ENCODE data around the gene CETN1. TPM values are rescaled to one million over a fixed set of nuclear protein-coding genes. Genes with fewer than 3 reads are reported as not detected.

CETN1 gene
- total RNA-seq, 4 donors from 2014 or later = not detected

DNA sequence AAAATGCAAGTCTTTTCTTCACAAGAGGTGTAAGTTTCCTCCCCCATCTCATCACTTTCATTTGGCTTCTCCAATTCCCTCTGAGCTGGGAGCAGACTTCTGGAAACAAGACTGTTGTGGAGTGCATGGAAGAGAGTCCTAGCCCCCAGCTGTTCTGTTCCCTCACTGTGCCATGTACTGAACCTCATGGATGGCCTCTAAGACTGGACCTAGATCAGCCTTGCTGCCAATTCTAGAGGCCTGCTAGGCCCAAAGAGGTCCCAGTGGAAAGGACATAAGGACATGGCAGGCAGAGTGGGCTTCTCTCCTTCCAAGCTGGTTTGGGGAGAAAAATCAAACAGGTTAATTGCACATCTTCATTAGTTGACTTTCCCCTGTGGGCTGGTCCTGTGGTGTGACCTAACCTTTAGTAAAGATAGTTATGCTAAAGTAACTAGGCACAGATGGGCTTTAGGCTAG is 7.3 kb upstream of the CETN1 start:
- no peaks in the 10 kb centered on the region for H3K27me3 ChIP-seq
- no peaks in the 10 kb centered on the region for H3K9me3 ChIP-seq
- no peak overlapping the region for H3K4me3 ChIP-seq
- H3K36me3 ChIP-seq = no peaks in the 10 kb centered on the region
- TF ChIP-seq CTCF (IDR thresholded peaks at IDR 0.05) = no peak
- no peak for TF ChIP-seq POLR2A (IDR thresholded peaks at IDR 0.05)
- H3K4me1 ChIP-seq = no peaks in the 10 kb centered on the region
- no peak overlapping the region for H3K27ac ChIP-seq
- no peak for DNase-seq

DNA sequence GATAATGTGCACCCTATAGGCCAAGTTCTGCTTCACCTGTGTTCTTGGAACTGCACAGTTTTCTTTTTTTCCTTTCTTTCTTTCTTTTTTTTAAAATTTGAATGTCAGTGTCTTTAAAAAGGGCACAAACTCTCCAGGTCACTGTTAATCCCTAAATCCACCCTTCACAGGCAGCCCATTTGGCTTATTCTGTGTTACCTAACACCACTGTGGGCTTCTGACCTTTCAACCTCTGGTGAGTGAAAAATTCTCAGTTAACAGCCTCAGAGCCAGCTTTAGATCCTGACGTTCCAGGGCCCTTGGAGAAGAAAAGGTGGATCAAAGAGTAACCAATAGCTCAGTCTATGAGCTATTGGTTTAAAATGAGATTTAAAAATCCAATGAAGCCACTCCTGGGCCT is 6.8 kb upstream of the CETN1 start:
- no peak overlapping the region for H3K4me3 ChIP-seq
- no peak for DNase-seq
- H3K27ac ChIP-seq = no peak overlapping the region
- H3K36me3 ChIP-seq = no peaks in the 10 kb centered on the region
- no peaks in the 10 kb centered on the region for H3K9me3 ChIP-seq
- no peak for TF ChIP-seq POLR2A (IDR thresholded peaks at IDR 0.05)
- no peaks in the 10 kb centered on the region for H3K4me1 ChIP-seq
- H3K27me3 ChIP-seq = no peaks in the 10 kb centered on the region

GRCh38 chr18:574149-574860 is 5.9 kb upstream of the CETN1 start:
- Histone ChIP-seq H3K27ac (no peak overlapping the region), H3K4me3 (no peak overlapping the region), H3K9me3 (no peaks in the 10 kb centered on the region), H3K36me3 (no peaks in the 10 kb centered on the region), H3K4me1 (no peaks in the 10 kb centered on the region), H3K27me3 (no peaks in the 10 kb centered on the region)
- TF ChIP-seq POLR2A (IDR thresholded peaks at IDR 0.05) (no peak), CTCF (IDR thresholded peaks at IDR 0.05) (no peak)
- DNase-seq = no peak

GRCh38 chr18:574865-575645 is 5.1 kb upstream of the CETN1 start:
- Histone ChIP-seq H3K4me3 (no peak overlapping the region), H3K27ac (no peak overlapping the region), H3K27me3 (no peaks in the 10 kb centered on the region), H3K9me3 (no peaks in the 10 kb centered on the region), H3K36me3 (no peaks in the 10 kb centered on the region), H3K4me1 (no peaks in the 10 kb centered on the region)
- TF ChIP-seq CTCF (IDR thresholded peaks at IDR 0.05) = no peak
- no peak for TF ChIP-seq POLR2A (IDR thresholded peaks at IDR 0.05)
- no peak for DNase-seq

DNA sequence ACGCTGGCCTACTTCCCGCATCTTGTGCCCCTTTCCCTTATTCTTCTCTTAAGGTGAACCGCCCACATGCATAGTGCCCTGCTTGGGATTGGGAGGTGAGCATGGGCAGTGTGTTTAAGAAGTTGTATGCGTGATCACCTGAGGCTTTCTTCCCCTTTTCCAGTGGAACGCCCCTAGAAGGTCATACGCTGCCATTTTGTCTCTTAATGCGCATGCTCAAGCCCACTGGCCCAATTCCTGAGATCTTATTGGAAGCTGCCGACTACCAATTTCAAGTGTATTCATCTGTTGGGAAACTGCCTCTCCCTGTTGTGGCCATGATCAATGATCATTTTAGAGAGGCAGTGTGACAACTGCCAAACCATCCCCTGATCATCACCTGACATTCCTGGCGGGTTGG is 3.3 kb upstream of the CETN1 start:
- H3K4me3 ChIP-seq = no peak overlapping the region
- no peak overlapping the region for H3K27ac ChIP-seq
- H3K9me3 ChIP-seq = no peaks in the 10 kb centered on the region
- DNase-seq = no peak
- TF ChIP-seq POLR2A (IDR thresholded peaks at IDR 0.05) = no peak
- no peak for TF ChIP-seq CTCF (IDR thresholded peaks at IDR 0.05)
- no peaks in the 10 kb centered on the region for H3K27me3 ChIP-seq
- H3K36me3 ChIP-seq = no peaks in the 10 kb centered on the region
- H3K4me1 ChIP-seq = no peaks in the 10 kb centered on the region

DNA sequence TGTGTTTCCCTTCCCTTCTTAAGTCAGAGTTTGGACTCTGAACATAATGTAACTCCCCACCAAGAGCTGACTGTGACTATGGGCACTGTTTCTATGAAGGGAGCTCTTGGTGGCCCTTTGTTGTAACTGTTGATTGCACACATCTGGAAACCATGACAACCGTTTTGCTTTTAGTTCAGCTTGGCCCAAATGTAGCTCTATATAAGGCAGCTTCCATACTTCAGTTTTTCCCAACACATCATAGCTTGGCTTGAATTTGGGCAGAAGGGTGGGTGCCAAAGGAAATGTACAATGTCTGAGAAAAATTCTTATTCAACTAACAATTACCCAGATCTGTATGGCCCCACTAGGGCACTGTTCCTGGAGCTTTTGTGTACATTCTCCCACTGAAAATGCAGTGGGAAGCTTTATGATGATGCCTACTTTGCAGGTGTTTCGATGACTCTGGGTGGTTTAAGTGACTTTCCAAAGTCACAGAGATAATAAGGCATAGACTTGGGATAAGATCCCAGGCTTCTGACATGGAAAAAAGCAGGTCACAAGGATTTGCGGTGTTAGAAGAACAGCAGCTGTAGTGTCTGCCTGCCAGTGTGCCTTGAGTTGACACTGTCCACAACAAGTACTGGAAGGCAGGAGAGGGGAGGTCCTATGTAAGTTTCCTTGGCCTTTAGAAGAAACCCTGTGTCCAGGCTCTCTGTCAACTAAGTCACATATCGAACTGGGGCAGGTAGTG is 2.4 kb upstream of the CETN1 start:
- H3K9me3 ChIP-seq = no peaks in the 10 kb centered on the region
- no peaks in the 10 kb centered on the region for H3K27me3 ChIP-seq
- no peaks in the 10 kb centered on the region for H3K36me3 ChIP-seq
- no peaks in the 10 kb centered on the region for H3K4me1 ChIP-seq
- H3K4me3 ChIP-seq = no peak overlapping the region
- no peak for DNase-seq
- H3K27ac ChIP-seq = no peak overlapping the region
- TF ChIP-seq POLR2A (IDR thresholded peaks at IDR 0.05) = no peak
- no peak for TF ChIP-seq CTCF (IDR thresholded peaks at IDR 0.05)
